Measurements from ENCODE around the gene APLF. TPM values are rescaled to one million over a fixed set of nuclear protein-coding genes. Genes with fewer than 3 reads are reported as not detected.
"Not testable (repeated sequence)": the region's sequence is repeated elsewhere in the genome, so short reads cannot be mapped to it uniquely, and the experiment has no call there.

Gene APLF
- polyA plus RNA-seq, 10 donors: 1.2 to 2.4 (median 1.8) TPM

- DNase-seq: peak in 1 of 3 donors; percentile 34
Measured at GRCh38 chr2:68438455-68439303, 28.7 kb upstream of the APLF start.

GRCh38 chr2:68441179-68441993 lies 26.0 kb upstream of the APLF start:
- peak; percentile 81 to 91 (median 88) for DNase-seq

DNA sequence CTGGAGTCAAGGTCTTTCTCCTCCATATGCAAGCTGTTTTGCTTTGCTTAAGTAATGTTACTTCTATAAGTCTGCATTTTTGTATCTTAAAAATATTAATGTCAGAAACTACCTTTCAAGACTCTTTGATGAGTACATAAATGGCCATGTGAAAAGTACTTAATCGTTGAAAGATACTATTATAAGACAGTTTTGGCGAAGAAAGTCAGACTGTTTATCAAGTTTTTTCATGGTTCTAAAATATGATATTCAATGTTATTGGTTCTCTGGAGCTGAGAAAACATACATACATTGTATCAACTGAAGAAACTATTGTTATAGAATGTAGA lies 25.4 kb upstream of the APLF start:
- no peak for DNase-seq

DNA sequence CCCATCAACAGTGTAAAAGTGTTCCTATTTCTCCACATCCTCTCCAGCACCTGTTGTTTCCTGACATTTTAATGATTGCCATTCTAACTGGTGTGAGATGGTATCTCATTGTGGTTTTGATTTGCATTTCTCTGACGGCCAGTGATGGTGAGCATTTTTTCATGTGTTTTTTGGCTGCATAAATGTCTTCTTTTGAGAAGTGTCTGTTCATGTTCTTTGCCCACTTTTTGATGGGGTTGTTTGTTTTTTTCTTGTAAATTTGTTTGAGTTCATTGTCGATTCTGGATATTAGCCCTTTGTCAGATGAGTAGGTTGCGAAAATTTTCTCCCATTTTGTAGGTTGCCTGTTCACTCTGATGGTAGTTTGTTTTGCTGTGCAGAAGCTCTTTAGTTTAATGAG lies 21.0 kb upstream of the APLF start:
- not testable (repeated sequence) for DNase-seq

- DNase-seq: no peak
Measured at GRCh38 chr2:68447118-68447517, 20.3 kb upstream of the APLF start.

DNA sequence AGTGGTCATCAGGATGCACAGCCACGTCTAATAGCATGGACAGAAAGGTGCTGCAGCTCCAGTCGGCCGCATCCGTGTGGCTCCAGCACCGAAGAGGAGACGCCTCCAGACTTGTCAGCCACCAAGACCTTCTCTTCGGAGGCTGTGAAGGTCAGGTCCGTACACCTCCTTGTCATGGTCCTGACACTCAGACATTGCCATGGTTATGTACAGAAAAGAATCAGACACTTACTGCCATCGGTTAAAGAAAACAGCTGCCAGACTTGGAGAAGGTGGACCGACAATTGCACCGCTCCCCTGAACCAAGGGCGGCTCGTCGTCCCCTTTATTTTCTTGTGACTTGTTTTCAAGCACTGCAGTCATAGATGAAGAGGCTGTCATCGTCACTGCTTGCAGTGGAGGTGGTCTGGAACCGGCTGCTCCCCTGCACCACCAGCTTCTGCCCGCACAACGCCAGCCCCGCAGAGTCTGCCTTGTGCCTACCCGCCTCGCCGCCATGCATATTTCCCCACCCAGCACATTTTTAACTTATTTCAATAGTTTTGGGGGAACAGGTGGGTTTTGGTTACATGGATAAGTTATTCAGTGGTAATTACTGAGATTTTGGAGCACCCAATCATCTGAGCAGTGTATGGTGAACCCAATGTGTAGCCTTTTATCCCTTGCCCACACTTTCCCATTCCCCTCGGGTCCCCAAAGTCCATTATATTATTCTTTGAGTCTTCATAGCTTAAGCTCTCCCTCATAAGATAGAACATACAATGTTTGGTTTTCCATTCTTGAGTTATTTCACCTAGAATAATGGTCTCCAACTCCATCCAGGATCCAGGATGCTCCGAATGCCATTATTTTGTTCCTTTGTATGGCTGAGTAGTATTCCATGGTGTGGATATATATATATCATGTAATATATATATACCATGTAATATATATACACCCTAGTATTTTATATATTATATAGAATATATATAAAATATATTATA lies 18.4 kb upstream of the APLF start:
- DNase-seq: no peak

DNA sequence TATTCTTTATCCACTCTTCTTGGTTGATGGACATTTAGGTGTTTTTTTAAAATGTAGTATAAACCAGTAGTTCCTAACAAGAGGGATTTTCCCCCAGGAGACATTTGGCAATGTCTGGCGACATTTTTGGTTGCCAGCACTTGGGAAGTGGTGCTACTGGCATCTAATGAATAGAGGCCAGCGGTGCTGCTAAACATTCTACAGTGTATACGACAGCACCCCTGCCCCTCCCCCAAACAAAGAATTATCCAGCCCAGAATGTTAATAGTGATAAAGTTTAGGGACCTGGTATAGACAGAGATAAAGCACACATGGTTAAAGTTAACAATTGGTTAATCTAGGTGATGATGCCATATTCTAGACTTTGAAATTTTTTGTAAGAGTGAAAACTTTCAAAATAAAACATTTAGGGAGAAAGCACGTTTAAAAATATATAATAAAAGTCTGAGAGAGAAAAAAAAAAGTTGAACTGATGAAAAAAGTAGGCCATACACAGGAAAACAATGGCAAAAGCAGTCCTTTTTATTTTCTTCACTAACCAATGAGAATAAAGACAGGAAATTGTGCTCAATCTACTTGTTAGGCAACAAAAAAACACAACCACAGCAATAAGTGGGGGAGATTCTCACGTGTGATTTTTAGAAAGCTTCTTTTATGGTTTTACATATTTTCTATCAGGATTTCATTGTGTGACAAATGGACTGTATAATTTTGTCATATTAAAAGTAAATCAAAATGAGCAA lies 15.1 kb upstream of the APLF start:
- DNase-seq: no peak

GRCh38 chr2:68453761-68454360 lies 13.5 kb upstream of the APLF start:
- no peak for DNase-seq

- no peak for DNase-seq
Measured at GRCh38 chr2:68454719-68455118, 12.7 kb upstream of the APLF start.

- DNase-seq: no peak
Measured at GRCh38 chr2:68456198-68456597, 11.2 kb upstream of the APLF start.

DNA sequence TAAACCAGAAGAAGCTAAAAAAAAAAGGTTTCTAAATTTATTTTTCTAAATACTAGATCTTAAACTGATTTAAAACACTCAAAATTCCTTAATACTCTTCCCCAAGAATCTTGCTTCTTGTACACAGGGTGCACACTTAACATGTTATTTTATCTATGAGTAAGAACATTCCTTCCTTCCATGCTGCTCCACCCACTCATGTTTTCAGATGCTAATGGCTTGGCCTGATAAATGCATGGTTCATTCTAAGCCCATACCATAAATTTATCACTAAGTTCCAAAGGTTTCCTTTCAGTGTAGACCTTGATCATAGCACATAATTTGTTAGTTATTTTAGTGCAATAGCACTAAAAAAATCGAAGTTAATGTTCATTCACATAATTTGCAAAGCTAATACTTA lies 8.4 kb upstream of the APLF start:
- DNase-seq: no peak

- peak; percentile 41 to 55 (median 44) for DNase-seq
Measured at GRCh38 chr2:68463287-68463877, 4.0 kb upstream of the APLF start.

DNA sequence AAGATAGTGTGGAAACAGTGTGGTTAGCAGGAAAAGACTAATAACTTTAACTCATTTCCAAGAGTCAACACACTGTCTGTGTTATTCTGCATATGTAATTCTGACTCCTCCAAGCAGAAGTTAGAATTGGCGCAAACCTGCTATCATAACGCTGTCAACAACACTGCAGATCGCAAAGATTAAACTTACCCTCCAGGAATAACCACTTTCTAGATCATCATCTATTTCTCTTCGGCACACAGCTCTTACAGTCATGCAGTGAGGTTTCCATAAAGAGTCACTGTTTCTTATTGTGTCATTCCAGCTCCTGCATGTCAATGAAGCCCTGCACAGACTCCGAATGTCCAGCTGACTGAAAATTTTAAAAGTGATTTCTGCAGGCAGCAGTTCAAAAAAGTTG lies 2.7 kb upstream of the APLF start:
- DNase-seq: no peak

- no peak for DNase-seq
Measured at GRCh38 chr2:68465081-68465916, 2.1 kb upstream of the APLF start.

- peak in 2 of 3 donors; percentile 16 to 29 for DNase-seq
Measured at GRCh38 chr2:68466361-68466777, 1.0 kb upstream of the APLF start.

DNA sequence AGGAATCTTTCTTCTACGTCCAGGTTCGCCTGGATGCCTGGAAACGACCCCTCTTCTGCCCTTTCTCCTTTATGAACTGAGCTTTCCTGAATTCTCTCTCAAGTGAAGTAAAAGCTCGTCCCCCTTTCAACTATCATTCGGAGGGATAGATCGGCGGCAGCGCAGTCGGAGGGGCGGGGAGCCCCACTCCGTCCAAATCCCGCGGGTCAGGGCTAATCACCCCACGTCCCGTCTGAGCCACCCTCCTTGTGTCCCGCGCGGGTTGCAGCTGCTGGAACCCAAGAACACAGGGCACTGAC lies 658 bp upstream of the APLF start:
- no peak for DNase-seq

- no peak for DNase-seq
Measured at GRCh38 chr2:68468801-68469200, 1.4 kb downstream of the APLF start.

GRCh38 chr2:68469935-68470334 lies 2.5 kb downstream of the APLF start:
- no peak for DNase-seq

DNA sequence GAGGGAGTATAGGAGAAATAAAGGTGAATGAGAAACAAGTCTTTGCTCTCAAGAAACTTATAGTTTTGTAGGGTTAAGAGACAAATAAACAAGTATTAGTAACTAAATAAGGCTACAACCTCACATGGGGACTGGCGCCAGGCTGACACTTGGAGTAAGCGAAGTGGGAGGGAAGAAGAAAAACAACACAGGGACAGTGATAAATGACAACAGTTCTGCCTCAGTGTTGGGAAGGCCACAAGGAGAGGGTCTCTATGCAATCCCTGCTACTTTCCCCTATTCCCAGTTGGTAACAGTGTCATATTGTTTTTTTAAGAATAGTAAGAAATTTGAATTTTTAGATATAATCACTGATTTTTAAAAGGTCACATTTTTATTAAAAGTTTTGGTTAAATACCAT lies 4.0 kb downstream of the APLF start:
- DNase-seq: no peak

Measured in muscle of back (tissue), 11 donors.